Sciatic nerve (tissue), 2 donors: Measurements from ENCODE around the gene ATP1B3. TPM values are rescaled to one million over a fixed set of nuclear protein-coding genes. Genes with fewer than 3 reads are reported as not detected.
"Not testable (repeated sequence)": the region's sequence is repeated elsewhere in the genome, so short reads cannot be mapped to it uniquely, and the experiment has no call there.

Source experiments
- ATAC-seq: fragments of 200-7000 bp; cut with Tn5 transposase; one replicate; pipeline ENCODE4 v1.9.1; 2020; ENCODE audit warnings: mild to moderate bottlenecking, moderate library complexity
- DNase-seq: peaks from one replicate; pipeline ENCODE4 v3.0.0-alpha.2; 2020; ENCODE audit warnings: low spot score
- intact Hi-C: fragments of 100-400 bp; cut with DNase I; formaldehyde crosslinking; loops from one replicate; pipeline ENCODE4 v1.14.2; 2022
- total RNA-seq: library from RNA; stranded (reverse); fragmentation: NEBNext Ultra II Directional; extraction: Animal tissue kit (Norgen Biotek cat#: 25700); gene quantifications from one replicate; pipeline ENCODE4 v1.2.1, GENCODE V29; 2021
- donor health status: DM: no; HTN: no; CAD: no.
- donor health status: DM: no; HTN: no; CAD: no.

The ATP1B3 gene
- total RNA-seq, 1 donor from 2014 or later, result 126 TPM

GRCh38 chr3:141969711-141970110 lies 93.3 kb downstream of the ATP1B3 start:
- no peak for ATAC-seq
- DNase-seq, result no peak
- intact Hi-C loops, result no loop called here

GRCh38 chr3:141971571-141971970 lies 95.1 kb downstream of the ATP1B3 start:
- no peak for ATAC-seq
- intact Hi-C loops, result no loop called here
- DNase-seq, result no peak

GRCh38 chr3:141972399-141972798 lies 96.0 kb downstream of the ATP1B3 start:
- no peak for DNase-seq
- no peak for ATAC-seq
- intact Hi-C loops, result no loop called here

- ATAC-seq, DNase-seq, intact Hi-C loops: not testable (repeated sequence)
These were observed 98.3 kb downstream of the ATP1B3 start for GRCh38 chr3:141974777-141975176.

Other genes starting within 250 kb of the ATP1B3 start
- gene RNF7, start 138.3 kb upstream of the ATP1B3 start, total RNA-seq, result 62.8 TPM
- not detected for gene GRK7, start 113.2 kb upstream of the ATP1B3 start, total RNA-seq